Stimulated activated CD8-positive, alpha-beta memory T cell treated with anti-CD3 and anti-CD28 coated beads, Interleukin-7, amount 100 ng/mL, for 24 hours (primary cell): Measurements from ENCODE around the gene HS6ST1.

Experiments
- DNase-seq: peaks from one replicate; pipeline ENCODE4 v3.0.0-alpha.2; 2020; ENCODE audit warnings: low read depth

HS6ST1 gene

GRCh38 chr2:128237911-128238697, 80.6 kb downstream of the HS6ST1 start:
- DNase-seq, result no peak

- DNase-seq, result no peak
These were observed 81.6 kb downstream of the HS6ST1 start for GRCh38 chr2:128237081-128237534.

GRCh38 chr2:128236491-128237035, 82.1 kb downstream of the HS6ST1 start:
- no peak for DNase-seq

GRCh38 chr2:128235581-128235980, 83.1 kb downstream of the HS6ST1 start:
- no peak for DNase-seq

- DNase-seq, result no peak
These were observed 84.1 kb downstream of the HS6ST1 start for GRCh38 chr2:128234613-128235012.

GRCh38 chr2:128233790-128234395, 84.8 kb downstream of the HS6ST1 start:
- no peak for DNase-seq

GRCh38 chr2:128232965-128233789, 85.5 kb downstream of the HS6ST1 start:
- peak; percentile 69 for DNase-seq

GRCh38 chr2:128228894-128229293, 89.8 kb downstream of the HS6ST1 start:
- DNase-seq, result no peak

- no peak for DNase-seq
These were observed 90.8 kb downstream of the HS6ST1 start for GRCh38 chr2:128227862-128228261.

GRCh38 chr2:128219891-128220290, 98.8 kb downstream of the HS6ST1 start:
- DNase-seq, result no peak

- DNase-seq, result no peak
These were observed 101.0 kb downstream of the HS6ST1 start for GRCh38 chr2:128217671-128218070.

GRCh38 chr2:128215897-128216642, 102.6 kb downstream of the HS6ST1 start:
- no peak for DNase-seq
